Karpas-422 (cell line): ENCODE measurements around the gene TRIO. TPM values are rescaled to one million over a fixed set of nuclear protein-coding genes. Genes with fewer than 3 reads are reported as not detected.

Experiments
- DNase-seq: peaks from one replicate; pipeline ENCODE4 v3.0.0-alpha.2; 2015
- H2AFZ ChIP-seq: fragments of 200-600 bp; sonication (generic); 2 replicates; pipeline ENCODE4 v1.6.1; 2014; ENCODE audit warnings: antibody characterized with exemption, low read length, mixed read lengths
- H3K27ac ChIP-seq: fragments of 200-600 bp; sonication (generic); 2 replicates; pipeline ENCODE4 v1.5.1; 2014; ENCODE audit warnings: mild to moderate bottlenecking, low read length, moderate library complexity
- H3K27me3 ChIP-seq: fragments of 200-600 bp; sonication (generic); 2 replicates; pipeline ENCODE4 v1.6.1; 2014; ENCODE audit warnings: low read length, mixed read lengths
- H3K36me3 ChIP-seq: fragments of 200-600 bp; sonication (generic); 2 replicates; pipeline ENCODE4 v1.6.1; 2014; ENCODE audit warnings: low read length, mixed read lengths; ENCODE audit not compliant: insufficient read depth
- H3K4me1 ChIP-seq: fragments of 200-600 bp; sonication (generic); 2 replicates; pipeline ENCODE4 v1.6.1; 2014; ENCODE audit warnings: mild to moderate bottlenecking, low read length, mixed read lengths
- H3K4me2 ChIP-seq: fragments of 200-600 bp; sonication (generic); 2 replicates; pipeline ENCODE4 v1.6.1; 2014; ENCODE audit warnings: low read length, low read depth, mild to moderate bottlenecking; ENCODE audit not compliant: poor library complexity, severe bottlenecking
- H3K4me3 ChIP-seq: fragments of 200-600 bp; sonication (generic); 2 replicates; pipeline ENCODE4 v1.5.1; 2014; ENCODE audit warnings: mild to moderate bottlenecking, antibody characterized with exemption, low read length, mixed read lengths
- H3K79me2 ChIP-seq: fragments of 200-600 bp; sonication (generic); 2 replicates; pipeline ENCODE4 v1.6.1; 2014; ENCODE audit warnings: mild to moderate bottlenecking, low read length, mixed read lengths
- H3K9ac ChIP-seq: fragments of 200-600 bp; sonication (generic); 2 replicates; pipeline ENCODE4 v1.6.0; 2014; ENCODE audit warnings: low read length
- H3K9me2 ChIP-seq: fragments of 200-600 bp; sonication (generic), shearing (Covaris generic); replicated peaks from 2 replicates; pipeline ENCODE4 v1.6.0; 2014; ENCODE audit warnings: mild to moderate bottlenecking, low read length, moderate library complexity; ENCODE audit not compliant: insufficient read depth
- H3K9me3 ChIP-seq: fragments of 300-700, 200-600 bp; sonication (generic); 2 replicates; pipeline ENCODE4 v1.6.1; 2014; ENCODE audit warnings: low read length, mixed read lengths
- H4K20me1 ChIP-seq: fragments of 200-600 bp; sonication (generic); 2 replicates; pipeline ENCODE4 v1.6.1; 2014; ENCODE audit warnings: mild to moderate bottlenecking, antibody characterized with exemption, low read length, low read depth; ENCODE audit not compliant: insufficient read depth
- total RNA-seq: library from RNA; depleted of rRNA; stranded (reverse); fragments of >200 nt; shearing (Covaris generic); gene quantifications from 2 replicates; pipeline ENCODE4 v1.2.3, GENCODE V29; 2014; ENCODE audit warnings: low replicate concordance

TRIO gene
- total RNA-seq, 1 experiment from 2014 or later, result 0.04 TPM

DNA sequence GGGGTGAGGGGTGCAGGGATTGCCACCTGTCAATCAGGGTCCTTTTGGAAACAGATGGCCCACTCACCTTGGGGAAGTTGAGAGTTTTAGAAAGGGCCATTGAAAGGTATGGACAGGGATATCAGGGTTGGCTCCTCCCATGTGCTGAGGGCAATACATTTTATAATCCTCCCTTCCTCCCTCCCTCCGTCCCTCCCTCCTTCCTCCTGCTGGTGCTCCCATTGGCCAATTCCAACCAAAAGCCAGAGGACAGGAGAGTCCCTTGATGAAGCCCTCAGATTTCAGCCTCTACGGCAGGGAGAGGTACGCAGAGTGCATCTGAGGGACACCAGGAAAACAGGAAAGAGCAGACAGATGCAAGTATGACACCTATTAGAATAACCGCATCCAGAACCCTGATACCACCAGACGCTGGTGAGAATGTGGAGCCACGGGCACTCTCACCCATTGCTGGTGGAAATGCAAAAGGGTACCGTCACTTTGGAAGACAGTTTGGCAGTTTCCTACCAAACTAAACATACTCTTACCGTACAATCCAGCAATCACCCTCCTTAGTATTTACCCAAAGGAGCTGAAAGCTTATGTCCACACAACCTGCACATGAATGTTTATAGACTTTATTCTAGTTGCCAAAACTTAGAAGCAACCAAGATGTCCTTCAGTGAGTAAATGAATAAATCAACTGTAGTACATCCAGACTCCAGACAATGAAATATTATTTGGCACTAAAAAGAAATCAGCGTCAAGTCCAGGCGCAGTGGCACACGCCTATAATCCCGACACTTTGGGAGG lies 380.3 kb downstream of the TRIO start:
- no peak for DNase-seq
- Histone ChIP-seq H3K27ac (no peak overlapping the region), H3K27me3 (no peaks in the 10 kb centered on the region), H3K9ac (no peak overlapping the region), H2AFZ (no peak overlapping the region), H3K79me2 (no peaks in the 10 kb centered on the region), H4K20me1 (no peaks in the 10 kb centered on the region), H3K4me1 (no peaks in the 10 kb centered on the region), H3K9me2 (no peaks in the 10 kb centered on the region), H3K4me3 (no peak overlapping the region), H3K36me3 (no peaks in the 10 kb centered on the region), H3K9me3 (no peaks in the 10 kb centered on the region), H3K4me2 (no peak overlapping the region)

GRCh38 chr5:14525397-14525796 lies 382.3 kb downstream of the TRIO start:
- H2AFZ ChIP-seq, result no peak overlapping the region
- no peak for DNase-seq

GRCh38 chr5:14526493-14526892 lies 383.4 kb downstream of the TRIO start:
- Histone ChIP-seq H3K4me3 (no peak overlapping the region), H3K9me3 (no peaks in the 10 kb centered on the region), H3K27me3 (no peaks in the 10 kb centered on the region), H3K27ac (no peak overlapping the region), H3K9ac (no peak overlapping the region), H3K79me2 (no peaks in the 10 kb centered on the region), H3K4me1 (no peaks in the 10 kb centered on the region), H3K4me2 (no peak overlapping the region), H3K9me2 (no peaks in the 10 kb centered on the region), H4K20me1 (no peaks in the 10 kb centered on the region), H2AFZ (no peak overlapping the region), H3K36me3 (no peaks in the 10 kb centered on the region)
- DNase-seq, result no peak

More at GRCh38 chr5:14525397-14525796, 382.3 kb downstream of the TRIO start:
- Histone ChIP-seq H3K27ac (no peak overlapping the region), H3K4me3 (no peak overlapping the region), H3K27me3 (no peaks in the 10 kb centered on the region), H3K9me3 (no peaks in the 10 kb centered on the region), H3K4me2 (no peak overlapping the region), H3K36me3 (no peaks in the 10 kb centered on the region), H3K9me2 (no peaks in the 10 kb centered on the region), H3K79me2 (no peaks in the 10 kb centered on the region), H3K4me1 (no peaks in the 10 kb centered on the region), H4K20me1 (no peaks in the 10 kb centered on the region), H3K9ac (no peak overlapping the region)

DNA sequence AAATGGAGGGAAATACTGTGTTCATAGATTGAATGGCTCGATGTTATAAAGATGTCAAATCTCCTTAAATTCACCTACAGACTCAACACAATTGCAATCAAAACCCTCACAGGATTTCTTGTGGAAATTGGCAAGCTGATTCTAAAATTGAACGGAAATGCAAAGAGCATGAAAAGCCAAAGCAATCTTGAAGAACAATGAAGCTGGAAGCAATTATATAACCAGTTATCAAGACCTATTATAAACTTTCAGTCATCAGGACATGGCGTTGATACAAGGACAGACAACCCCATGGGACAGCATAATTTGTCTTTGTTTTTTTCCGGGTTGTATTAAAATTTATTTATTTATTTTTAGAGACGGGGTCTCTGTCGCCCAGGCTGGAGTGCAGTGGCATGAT lies 385.0 kb downstream of the TRIO start:
- Histone ChIP-seq H3K27ac (no peak overlapping the region), H3K4me3 (no peak overlapping the region), H3K4me1 (no peaks in the 10 kb centered on the region), H3K27me3 (no peaks in the 10 kb centered on the region), H2AFZ (no peak overlapping the region), H3K79me2 (no peaks in the 10 kb centered on the region), H3K9me2 (no peaks in the 10 kb centered on the region), H4K20me1 (no peaks in the 10 kb centered on the region), H3K9ac (no peak overlapping the region), H3K36me3 (no peaks in the 10 kb centered on the region), H3K4me2 (no peak overlapping the region), H3K9me3 (no peaks in the 10 kb centered on the region)
- no peak for DNase-seq

- H3K79me2 ChIP-seq, result no peaks in the 10 kb centered on the region
- DNase-seq, result no peak
Measured at GRCh38 chr5:14528926-14529325, 385.8 kb downstream of the TRIO start.

DNA sequence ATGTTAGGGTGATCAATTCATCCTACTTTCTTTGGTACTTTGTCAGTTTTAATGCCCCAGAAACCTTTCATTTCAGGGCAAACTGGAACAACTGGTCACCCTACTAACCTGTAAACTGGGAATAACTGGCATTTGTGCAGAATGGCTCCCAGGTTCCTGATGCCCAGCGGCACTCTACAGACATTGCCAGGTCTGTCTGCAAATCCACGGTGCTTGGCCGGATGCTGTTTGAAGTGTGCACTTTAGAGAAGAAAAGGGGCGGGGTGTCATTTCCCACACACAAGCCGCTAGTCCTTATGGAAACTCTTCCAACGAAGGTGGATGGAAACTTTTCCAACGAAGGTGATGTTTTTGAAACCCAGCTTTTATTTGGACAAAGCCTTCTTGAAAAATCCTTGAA lies 388.5 kb downstream of the TRIO start:
- Histone ChIP-seq H3K27me3 (no peaks in the 10 kb centered on the region), H3K27ac (no peak overlapping the region), H3K4me2 (no peak overlapping the region), H2AFZ (no peak overlapping the region), H3K9ac (no peak overlapping the region), H3K36me3 (no peaks in the 10 kb centered on the region), H3K9me3 (no peaks in the 10 kb centered on the region), H3K4me1 (peaks cover 7% of the 10 kb centered on the region), H3K4me3 (no peak overlapping the region), H3K79me2 (no peaks in the 10 kb centered on the region), H4K20me1 (no peaks in the 10 kb centered on the region), H3K9me2 (no peaks in the 10 kb centered on the region)
- DNase-seq, result no peak

More at GRCh38 chr5:14528926-14529325, 385.8 kb downstream of the TRIO start:
- H3K27ac ChIP-seq, result no peak overlapping the region
- H3K36me3 ChIP-seq, result no peaks in the 10 kb centered on the region
- H2AFZ ChIP-seq, result no peak overlapping the region
- H3K27me3 ChIP-seq, result no peaks in the 10 kb centered on the region
- H3K4me3 ChIP-seq, result no peak overlapping the region
- H3K4me2 ChIP-seq, result no peak overlapping the region
- no peaks in the 10 kb centered on the region for H3K9me2 ChIP-seq
- no peaks in the 10 kb centered on the region for H3K9me3 ChIP-seq
- H3K4me1 ChIP-seq, result no peaks in the 10 kb centered on the region
- no peaks in the 10 kb centered on the region for H4K20me1 ChIP-seq
- H3K9ac ChIP-seq, result no peak overlapping the region

GRCh38 chr5:14532180-14532579 lies 389.0 kb downstream of the TRIO start:
- H3K9ac ChIP-seq, result no peak overlapping the region
- H3K79me2 ChIP-seq, result no peaks in the 10 kb centered on the region
- no peaks in the 10 kb centered on the region for H3K9me2 ChIP-seq
- no peaks in the 10 kb centered on the region for H3K9me3 ChIP-seq
- no peak overlapping the region for H3K4me3 ChIP-seq
- H2AFZ ChIP-seq, result no peak overlapping the region
- DNase-seq, result no peak
- H3K27ac ChIP-seq, result no peak overlapping the region
- no peaks in the 10 kb centered on the region for H3K36me3 ChIP-seq
- H3K4me1 ChIP-seq, result peaks cover 7% of the 10 kb centered on the region
- no peak overlapping the region for H3K4me2 ChIP-seq
- H4K20me1 ChIP-seq, result no peaks in the 10 kb centered on the region
- H3K27me3 ChIP-seq, result no peaks in the 10 kb centered on the region

DNA sequence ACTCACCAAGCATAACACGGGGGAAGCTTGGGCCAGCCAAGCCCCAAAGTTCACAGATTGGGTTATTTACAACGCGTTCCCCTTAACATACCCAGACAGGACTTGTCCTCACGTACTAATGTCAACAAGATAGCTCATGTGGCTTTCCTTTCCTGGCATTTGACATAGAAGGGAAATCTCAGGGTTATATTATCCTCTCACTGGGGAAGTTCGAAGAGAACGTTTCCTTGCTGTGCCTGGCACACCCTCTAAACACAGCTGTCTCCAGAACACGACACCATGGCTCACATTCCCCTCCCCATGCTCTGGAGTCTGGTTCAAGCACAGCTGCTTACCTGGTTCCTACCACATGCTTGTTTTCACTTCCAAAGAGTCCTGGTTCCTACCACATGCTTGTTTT lies 391.6 kb downstream of the TRIO start:
- no peak overlapping the region for H2AFZ ChIP-seq
- no peak overlapping the region for H3K4me2 ChIP-seq
- H3K36me3 ChIP-seq, result no peaks in the 10 kb centered on the region

More for the DNA sequence above, 391.6 kb downstream of the TRIO start:
- no peak for DNase-seq
- no peak overlapping the region for H3K9ac ChIP-seq
- H3K4me3 ChIP-seq, result no peak overlapping the region
- H3K9me2 ChIP-seq, result no peaks in the 10 kb centered on the region
- H3K79me2 ChIP-seq, result no peaks in the 10 kb centered on the region
- H4K20me1 ChIP-seq, result no peaks in the 10 kb centered on the region
- H3K4me1 ChIP-seq, result peaks cover 7% of the 10 kb centered on the region
- H3K27ac ChIP-seq, result no peak overlapping the region
- H3K27me3 ChIP-seq, result no peaks in the 10 kb centered on the region
- H3K9me3 ChIP-seq, result no peaks in the 10 kb centered on the region
